Glomerular visceral epithelial cell (primary cell): ENCODE data around the gene LRRFIP1.
"Not testable (repeated sequence)": the region's sequence is repeated elsewhere in the genome, so short reads cannot be mapped to it uniquely, and the experiment has no call there.

ENCODE experiments used
- DNase-seq: peaks from one replicate; pipeline ENCODE4 v3.0.0-alpha.2; 2016; ENCODE audit errors: extremely low spot score

The LRRFIP1 gene

GRCh38 chr2:237685408-237685807 lies 58.0 kb downstream of the LRRFIP1 start:
- DNase-seq: peak; percentile 31

- DNase-seq: no peak
Observed at GRCh38 chr2:237686659-237687136, 59.3 kb downstream of the LRRFIP1 start.

GRCh38 chr2:237688081-237688480 lies 60.7 kb downstream of the LRRFIP1 start:
- no peak for DNase-seq

- DNase-seq: not testable (repeated sequence)
Observed at GRCh38 chr2:237688541-237688940, 61.2 kb downstream of the LRRFIP1 start.

- DNase-seq: peak; percentile 66
Observed at GRCh38 chr2:237689336-237690131, 62.1 kb downstream of the LRRFIP1 start.

GRCh38 chr2:237691029-237691907 lies 63.9 kb downstream of the LRRFIP1 start:
- no peak for DNase-seq

- peak; percentile 97 for DNase-seq
Observed at GRCh38 chr2:237691908-237692600, 64.7 kb downstream of the LRRFIP1 start.

- peak; percentile 53 for DNase-seq
Observed at GRCh38 chr2:237692601-237693290, 65.4 kb downstream of the LRRFIP1 start.

- DNase-seq: peak; percentile 73
Observed at GRCh38 chr2:237693291-237693994, 66.1 kb downstream of the LRRFIP1 start.

GRCh38 chr2:237694415-237695194 lies 67.2 kb downstream of the LRRFIP1 start:
- DNase-seq: no peak

GRCh38 chr2:237695201-237695780 lies 67.9 kb downstream of the LRRFIP1 start:
- peak; percentile 79 for DNase-seq

GRCh38 chr2:237696461-237696860 lies 69.1 kb downstream of the LRRFIP1 start:
- DNase-seq: no peak

- DNase-seq: no peak
Observed at GRCh38 chr2:237697586-237698357, 70.4 kb downstream of the LRRFIP1 start.

- DNase-seq: no peak
Observed at GRCh38 chr2:237698358-237698694, 70.9 kb downstream of the LRRFIP1 start.

- DNase-seq: no peak
Observed at GRCh38 chr2:237699870-237700511, 72.6 kb downstream of the LRRFIP1 start.

- DNase-seq: no peak
Observed at GRCh38 chr2:237700512-237701032, 73.2 kb downstream of the LRRFIP1 start.

- no peak for DNase-seq
Observed at GRCh38 chr2:237701033-237701858, 73.9 kb downstream of the LRRFIP1 start.
